Transverse colon (tissue), 4 donors: ENCODE data around the gene OBSCN. TPM values are rescaled to one million over a fixed set of nuclear protein-coding genes. Genes with fewer than 3 reads are reported as not detected.

ENCODE experiments used
- DNase-seq: peaks from one replicate; pipeline ENCODE4 v3.0.0-alpha.2; 2019
- H3K27ac ChIP-seq, 4 donors: fragments of 200-600 bp; sonication (generic); 2 replicates each; pipeline ENCODE4 v1.5.1; 2016 to 2018; ENCODE audit warnings: inconsistent platforms in 4 of 4
- H3K27me3 ChIP-seq: fragments of 200-600 bp; sonication (generic); 2 replicates; pipeline ENCODE4 v1.5.1; 2017; ENCODE audit warnings: inconsistent platforms
- H3K36me3 ChIP-seq, 4 donors: fragments of 200-600 bp; sonication (generic); 2 replicates each; pipeline ENCODE4 v1.5.1; 2017 to 2019; ENCODE audit warnings: inconsistent platforms in 4 of 4
- H3K4me1 ChIP-seq, 4 donors: fragments of 200-600 bp; sonication (generic); 2 replicates each; pipeline ENCODE4 v1.5.1; 2017 to 2020; ENCODE audit warnings: inconsistent platforms in 4 of 4
- H3K4me3 ChIP-seq, 4 donors: fragments of 200-600 bp; sonication (generic); 1 replicate in 1 of 4; 2 replicates in 3 of 4; pipeline versions ENCODE4 v1.5.1 to v1.6.1; 2017 to 2019; ENCODE audit warnings: inconsistent platforms in 4 of 4
- H3K9me3 ChIP-seq, 2 donors: fragments of 200-600 bp; sonication (generic); 2 replicates each; pipeline ENCODE4 v1.5.1; 2017 to 2019; ENCODE audit warnings: inconsistent platforms in 2 of 2
- EP300 ChIP-seq: sonication (generic); formaldehyde crosslinking; IDR thresholded peaks from one replicate; pipeline ENCODE4 v1.6.1; 2017; ENCODE audit warnings: antibody characterized with exemption, low read depth
- POLR2A ChIP-seq: fragments of 450-650 bp; IDR thresholded peaks from one replicate; pipeline ENCODE4 v1.6.1; 2016; ENCODE audit warnings: antibody characterized with exemption, mild to moderate bottlenecking, moderate library complexity
- POLR2AphosphoS5 ChIP-seq, 3 donors: sonication (generic); formaldehyde crosslinking; IDR thresholded peaks; one replicate each; pipeline ENCODE4 v1.6.1; 2016; ENCODE audit warnings: antibody characterized with exemption in 3 of 3
- WGBS, 2 donors: methylation state at CpG; one replicate each; pipeline ENCODE4 v1.1.5; 2018; ENCODE audit warnings: low coverage in 1 of 2; 5-methylcytosine and 5-hydroxymethylcytosine counted together
- in situ Hi-C, 4 donors: fragments of 200-750 bp; cut with MboI; loops; one replicate each; pipeline versions ENCODE4 v1.15.0 to v1.15.1; 2017; ENCODE audit warnings: low sequenced_read_pairs in 3 of 4, low pct_ligation_motif_present in 1 of 4, low pct_unique_long_range_greater_than_20kb in 1 of 4
- intact Hi-C: fragments of 100-400 bp; cut with DNase I; formaldehyde crosslinking; loops from one replicate; pipeline ENCODE4 v1.15.1; 2023; ENCODE audit warnings: low total_unique reads
- total RNA-seq, 4 donors: library from RNA; depleted of rRNA; stranded (reverse); fragments of >200 nt; gene quantifications; one replicate each; pipeline ENCODE4 v1.1.0, GENCODE V29; 2016
- TF ChIP-seq, protein P1 (sequence below), 5 experiments: fragments of 200-600 bp in 3 of 5; fragments of 450-650 bp in 2 of 5; sonication (generic) in 3 of 5; IDR thresholded peaks; 1 replicate in 2 of 5; 2 replicates in 3 of 5; pipeline ENCODE4 v1.5.1; 2016 to 2017; ENCODE audit warnings: antibody characterized with exemption in 5 of 5, inconsistent platforms in 3 of 5, mild to moderate bottlenecking in 2 of 5, moderate library complexity in 1 of 5

Gene OBSCN
- total RNA-seq, 4 donors from 2014 or later: 11.9 to 21.7 (median 15.8) TPM

GRCh38 chr1:228224198-228225164, 16.6 kb downstream of the OBSCN start:
- H3K4me1 ChIP-seq: peaks cover 0 to 6% (median 2%) of the 10 kb centered on the region in 4 donors
- TF ChIP-seq, protein P1, sequence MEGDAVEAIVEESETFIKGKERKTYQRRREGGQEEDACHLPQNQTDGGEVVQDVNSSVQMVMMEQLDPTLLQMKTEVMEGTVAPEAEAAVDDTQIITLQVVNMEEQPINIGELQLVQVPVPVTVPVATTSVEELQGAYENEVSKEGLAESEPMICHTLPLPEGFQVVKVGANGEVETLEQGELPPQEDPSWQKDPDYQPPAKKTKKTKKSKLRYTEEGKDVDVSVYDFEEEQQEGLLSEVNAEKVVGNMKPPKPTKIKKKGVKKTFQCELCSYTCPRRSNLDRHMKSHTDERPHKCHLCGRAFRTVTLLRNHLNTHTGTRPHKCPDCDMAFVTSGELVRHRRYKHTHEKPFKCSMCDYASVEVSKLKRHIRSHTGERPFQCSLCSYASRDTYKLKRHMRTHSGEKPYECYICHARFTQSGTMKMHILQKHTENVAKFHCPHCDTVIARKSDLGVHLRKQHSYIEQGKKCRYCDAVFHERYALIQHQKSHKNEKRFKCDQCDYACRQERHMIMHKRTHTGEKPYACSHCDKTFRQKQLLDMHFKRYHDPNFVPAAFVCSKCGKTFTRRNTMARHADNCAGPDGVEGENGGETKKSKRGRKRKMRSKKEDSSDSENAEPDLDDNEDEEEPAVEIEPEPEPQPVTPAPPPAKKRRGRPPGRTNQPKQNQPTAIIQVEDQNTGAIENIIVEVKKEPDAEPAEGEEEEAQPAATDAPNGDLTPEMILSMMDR (IDR thresholded peaks at IDR 0.05): no peak
- TF ChIP-seq POLR2A: no peak
- TF ChIP-seq POLR2AphosphoS5 (IDR thresholded peaks at IDR 0.05): no peak
- TF ChIP-seq EP300: no peak
- in situ Hi-C loops: no loop called here
- DNase-seq: no peak
- no peak overlapping the region for H3K4me3 ChIP-seq
- 94% methylated on average over 16 of the region's 16 CpGs; no CpG with 5 or more reads in 1 of the 2 donors for WGBS, 2 donors
- H3K27me3 ChIP-seq: no peaks in the 10 kb centered on the region
- intact Hi-C loops: no loop called here
- H3K9me3 ChIP-seq: peaks cover 0 to 8% of the 10 kb centered on the region in 2 donors
- H3K27ac ChIP-seq: no peak overlapping the region
- H3K36me3 ChIP-seq: no peaks in the 10 kb centered on the region

GRCh38 chr1:228225165-228225710, 17.4 kb downstream of the OBSCN start:
- Histone ChIP-seq H3K4me1 (peaks cover 0 to 6% (median 2%) of the 10 kb centered on the region in 4 donors), H3K4me3 (no peak overlapping the region), H3K27me3 (no peaks in the 10 kb centered on the region), H3K9me3 (peaks cover 0 to 8% of the 10 kb centered on the region in 2 donors), H3K36me3 (no peaks in the 10 kb centered on the region), H3K27ac (no peak overlapping the region)
- WGBS, 2 donors: 0% methylated on average over 2 of the region's 2 CpGs; no CpG with 5 or more reads in 1 of the 2 donors
- DNase-seq: no peak
- intact Hi-C loops (no loop called here), in situ Hi-C loops (no loop called here)
- no peak for TF ChIP-seq POLR2AphosphoS5 (IDR thresholded peaks at IDR 0.05)
- TF ChIP-seq EP300: no peak
- TF ChIP-seq, protein P1 (IDR thresholded peaks at IDR 0.05): no peak
- TF ChIP-seq POLR2A: no peak

- H3K36me3 ChIP-seq: no peaks in the 10 kb centered on the region
- in situ Hi-C loops: no loop called here
Measured at GRCh38 chr1:228225740-228226139, 17.9 kb downstream of the OBSCN start.

More at GRCh38 chr1:228225740-228226139, 17.9 kb downstream of the OBSCN start:
- 73 to 100% methylated on average over 1 to 2 of the region's 2 CpGs for WGBS, 2 donors
- Histone ChIP-seq H3K27ac (no peak overlapping the region), H3K27me3 (no peaks in the 10 kb centered on the region), H3K4me3 (no peak overlapping the region), H3K4me1 (peaks cover 0 to 6% (median 2%) of the 10 kb centered on the region in 4 donors), H3K9me3 (peaks cover 0 to 8% of the 10 kb centered on the region in 2 donors)
- no peak for TF ChIP-seq EP300
- TF ChIP-seq, protein P1 (IDR thresholded peaks at IDR 0.05): no peak
- no peak for TF ChIP-seq POLR2A
- TF ChIP-seq POLR2AphosphoS5 (IDR thresholded peaks at IDR 0.05): no peak
- intact Hi-C loops: no loop called here
- DNase-seq: no peak
